Type B pancreatic cell (in vitro differentiated cells): ENCODE results near the gene WNT10A. TPM values are rescaled to one million over a fixed set of nuclear protein-coding genes. Genes with fewer than 3 reads are reported as not detected.
A peak's percentile ranks its signal among the peaks of the same experiment; 100 is the strongest.

ENCODE experiments used
- DNase-seq: peaks from one replicate; pipeline ENCODE4 v3.0.0; 2021; ENCODE audit warnings: mixed read lengths; ENCODE audit not compliant: unreplicated experiment; ENCODE audit errors: extremely low spot score
- H3K27ac Mint-ChIP-seq: 2 replicates; pipeline ENCODE4 v1.8.0; 2021; ENCODE audit warnings: mild to moderate bottlenecking, mixed read lengths
- H3K27me3 Mint-ChIP-seq: 2 replicates; pipeline ENCODE4 v1.8.0; 2021; ENCODE audit warnings: mixed read lengths
- H3K36me3 Mint-ChIP-seq: 2 replicates; pipeline ENCODE4 v1.8.0; 2021; ENCODE audit warnings: mixed read lengths
- H3K4me1 Mint-ChIP-seq: one replicate; pipeline ENCODE4 v1.8.0; 2021; ENCODE audit warnings: mixed read lengths; ENCODE audit not compliant: unreplicated experiment
- H3K4me3 Mint-ChIP-seq: 2 replicates; pipeline ENCODE4 v1.8.0; 2021; ENCODE audit warnings: mild to moderate bottlenecking, mixed read lengths
- H3K9me3 Mint-ChIP-seq: 2 replicates; pipeline ENCODE4 v1.8.0; 2021; ENCODE audit warnings: mixed read lengths
- total RNA-seq: library from RNA; stranded (reverse); gene quantifications from 2 replicates; pipeline ENCODE4 v1.2.1, GENCODE V29; 2021; ENCODE audit warnings: low replicate concordance
- TF ChIP-seq, protein P1 (sequence below): fragments of 200-600 bp; sonication (generic); conservative IDR thresholded peaks from 2 replicates; pipeline ENCODE4 v1.5.0; 2021; ENCODE audit warnings: antibody characterized with exemption, mild to moderate bottlenecking

Gene WNT10A
- total RNA-seq, 1 donor from 2014 or later: 5.5 TPM

GRCh38 chr2:218883491-218884490, 3.1 kb downstream of the WNT10A start:
- peaks cover 5% of the 10 kb centered on the region for H3K36me3 Mint-ChIP-seq
- H3K4me3 Mint-ChIP-seq: peak overlapping the region; percentile 77
- peak; percentile 70 for DNase-seq
- H3K27me3 Mint-ChIP-seq: peaks cover 76% of the 10 kb centered on the region
- no peaks in the 10 kb centered on the region for H3K9me3 Mint-ChIP-seq
- peak overlapping the region; percentile 87 for H3K27ac Mint-ChIP-seq
- H3K4me1 Mint-ChIP-seq: peaks cover 28% of the 10 kb centered on the region
- TF ChIP-seq, protein P1, sequence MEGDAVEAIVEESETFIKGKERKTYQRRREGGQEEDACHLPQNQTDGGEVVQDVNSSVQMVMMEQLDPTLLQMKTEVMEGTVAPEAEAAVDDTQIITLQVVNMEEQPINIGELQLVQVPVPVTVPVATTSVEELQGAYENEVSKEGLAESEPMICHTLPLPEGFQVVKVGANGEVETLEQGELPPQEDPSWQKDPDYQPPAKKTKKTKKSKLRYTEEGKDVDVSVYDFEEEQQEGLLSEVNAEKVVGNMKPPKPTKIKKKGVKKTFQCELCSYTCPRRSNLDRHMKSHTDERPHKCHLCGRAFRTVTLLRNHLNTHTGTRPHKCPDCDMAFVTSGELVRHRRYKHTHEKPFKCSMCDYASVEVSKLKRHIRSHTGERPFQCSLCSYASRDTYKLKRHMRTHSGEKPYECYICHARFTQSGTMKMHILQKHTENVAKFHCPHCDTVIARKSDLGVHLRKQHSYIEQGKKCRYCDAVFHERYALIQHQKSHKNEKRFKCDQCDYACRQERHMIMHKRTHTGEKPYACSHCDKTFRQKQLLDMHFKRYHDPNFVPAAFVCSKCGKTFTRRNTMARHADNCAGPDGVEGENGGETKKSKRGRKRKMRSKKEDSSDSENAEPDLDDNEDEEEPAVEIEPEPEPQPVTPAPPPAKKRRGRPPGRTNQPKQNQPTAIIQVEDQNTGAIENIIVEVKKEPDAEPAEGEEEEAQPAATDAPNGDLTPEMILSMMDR: no peak

DNA sequence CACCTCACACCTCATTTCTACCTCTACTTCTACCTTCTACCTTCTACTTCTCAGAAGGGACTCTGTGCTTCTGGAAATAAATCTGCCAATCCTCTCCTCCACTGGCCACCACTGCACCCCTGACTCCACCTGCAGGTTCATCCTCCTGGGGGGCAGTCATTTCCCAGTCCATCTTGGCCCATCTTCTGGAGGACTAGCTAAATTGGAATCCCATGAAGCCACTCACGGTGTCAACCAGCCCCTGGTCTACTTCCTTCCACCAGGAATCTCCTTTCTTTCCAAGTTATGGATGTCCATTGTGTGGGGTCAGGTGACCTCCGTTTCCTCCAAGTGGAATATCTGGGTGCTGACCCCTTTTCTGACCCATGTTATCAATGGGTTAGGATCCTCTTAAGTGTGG, 3.9 kb downstream of the WNT10A start:
- Mint-ChIP-seq H3K4me1 (peaks cover 25% of the 10 kb centered on the region), H3K9me3 (no peaks in the 10 kb centered on the region), H3K27ac (peak overlapping the region; percentile 87), H3K36me3 (peaks cover 5% of the 10 kb centered on the region), H3K4me3 (peak overlapping the region; percentile 77), H3K27me3 (peaks cover 78% of the 10 kb centered on the region)
- TF ChIP-seq, protein P1: no peak
- no peak for DNase-seq

GRCh38 chr2:218885981-218886947, 5.6 kb downstream of the WNT10A start:
- peak overlapping the region; percentile 26 for H3K4me3 Mint-ChIP-seq
- H3K4me1 Mint-ChIP-seq: peaks cover 22% of the 10 kb centered on the region
- no peak for DNase-seq
- peak overlapping the region; percentile 54 for H3K27ac Mint-ChIP-seq
- H3K36me3 Mint-ChIP-seq: peaks cover 5% of the 10 kb centered on the region
- no peaks in the 10 kb centered on the region for H3K9me3 Mint-ChIP-seq
- peaks cover 78% of the 10 kb centered on the region for H3K27me3 Mint-ChIP-seq
- TF ChIP-seq, protein P1: no peak

DNA sequence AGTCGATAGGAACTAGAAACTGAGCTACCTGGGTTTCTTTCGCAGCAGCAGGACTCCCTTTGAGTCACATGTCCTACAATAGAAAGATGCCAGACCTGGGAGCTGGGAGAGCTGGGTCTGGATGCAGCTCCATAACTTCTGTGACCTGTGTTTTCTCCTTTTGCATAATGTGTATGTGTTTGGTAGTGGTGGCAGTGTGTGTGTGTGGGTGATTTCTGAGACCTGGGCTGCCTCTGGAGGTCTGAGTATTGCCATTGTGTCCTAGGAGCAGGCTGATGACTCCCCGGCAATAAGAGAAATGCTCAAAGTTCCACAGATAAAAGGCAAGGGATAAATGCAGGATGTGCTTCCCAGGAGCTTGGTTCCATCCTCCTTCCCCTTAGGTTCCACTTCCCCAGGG, 6.4 kb downstream of the WNT10A start:
- H3K9me3 Mint-ChIP-seq: no peaks in the 10 kb centered on the region
- peaks cover 17% of the 10 kb centered on the region for H3K4me1 Mint-ChIP-seq
- TF ChIP-seq, protein P1: no peak

DNA sequence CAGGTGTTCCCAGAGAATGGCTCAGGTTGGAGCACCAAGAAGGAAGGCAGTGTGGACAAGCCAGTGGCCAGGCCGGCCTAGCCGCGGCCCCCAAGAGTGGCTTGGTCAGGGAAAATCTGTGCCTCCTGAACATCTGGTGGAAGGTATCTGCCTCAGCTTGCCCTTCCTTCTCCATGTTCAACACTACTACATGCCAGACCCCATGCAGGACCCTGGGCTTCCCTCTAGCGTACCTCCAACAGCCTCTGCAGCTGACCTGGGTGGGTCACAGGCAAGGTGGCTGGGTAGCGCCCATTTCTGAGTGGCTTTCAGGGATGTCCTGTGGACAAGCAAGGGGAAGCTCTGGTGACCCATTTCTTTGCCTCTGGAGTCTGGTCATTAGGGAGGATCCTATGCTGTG, 7.7 kb downstream of the WNT10A start:
- Mint-ChIP-seq H3K4me3 (no peak overlapping the region), H3K27ac (no peak overlapping the region), H3K9me3 (no peaks in the 10 kb centered on the region), H3K36me3 (no peaks in the 10 kb centered on the region), H3K27me3 (peaks cover 70% of the 10 kb centered on the region), H3K4me1 (peaks cover 10% of the 10 kb centered on the region)
- no peak for DNase-seq
- TF ChIP-seq, protein P1: no peak

More for the DNA sequence above, 6.4 kb downstream of the WNT10A start:
- no peak for DNase-seq
- Mint-ChIP-seq H3K36me3 (no peaks in the 10 kb centered on the region), H3K27ac (no peak overlapping the region), H3K27me3 (peaks cover 78% of the 10 kb centered on the region), H3K4me3 (peak overlapping the region; percentile 27)
